DMS53 (cell line): ENCODE measurements around the gene SLC25A48.

Experiments
- DNase-seq: peaks from one replicate; lab custom pipeline; 2025; lab: John Stamatoyannopoulos, UW

The SLC25A48 gene

GRCh38 chr5:135921388-135921787 is 86.9 kb downstream of the SLC25A48 start:
- DNase-seq: no peak

DNA sequence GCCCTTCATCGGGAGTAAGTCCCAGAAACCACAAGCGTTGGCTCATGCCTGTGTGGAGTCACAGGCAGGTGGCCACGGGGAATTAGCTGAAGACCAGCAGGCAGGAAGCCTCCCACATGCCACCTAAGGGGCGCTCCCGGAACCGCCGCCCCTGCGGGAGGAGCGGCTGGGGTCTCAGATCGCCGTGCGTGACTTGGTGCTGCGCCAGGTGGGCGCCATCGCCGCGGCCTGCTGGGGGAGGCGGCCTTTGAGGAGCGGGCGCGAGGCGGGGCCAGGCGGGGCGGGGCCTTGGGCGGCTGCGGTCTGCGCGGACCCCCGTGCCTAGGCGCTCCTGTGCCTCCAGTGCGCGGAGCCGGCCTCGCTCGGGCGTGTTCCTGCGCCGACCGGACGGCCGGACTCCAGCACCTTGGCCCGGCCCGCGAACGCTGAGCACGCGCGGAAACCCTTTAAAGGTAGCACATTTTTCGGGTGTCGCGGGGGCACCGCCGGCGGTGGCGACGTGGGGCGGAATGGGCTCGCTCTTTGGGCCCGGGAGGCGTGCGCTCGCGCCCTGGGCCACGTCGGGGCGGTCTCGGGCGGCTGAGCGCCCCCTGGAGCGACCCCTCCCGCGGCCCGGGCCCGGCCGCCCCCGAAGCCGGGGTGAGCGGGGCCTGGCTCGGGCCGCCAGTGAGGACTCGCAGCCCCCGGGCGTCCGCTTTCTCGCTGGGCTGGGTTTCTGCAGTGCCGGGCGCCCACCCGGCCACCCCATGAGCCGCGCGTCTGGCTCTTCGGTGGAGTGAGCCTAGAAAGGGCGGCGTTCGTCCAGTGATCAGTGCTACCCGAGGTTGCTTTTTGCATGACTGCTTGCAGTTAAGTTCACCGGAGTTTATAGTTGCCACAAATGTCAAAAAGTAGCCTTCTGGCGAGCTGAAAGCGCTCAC is 95.8 kb downstream of the SLC25A48 start:
- DNase-seq: peak; percentile 74

GRCh38 chr5:135930949-135931295 is 96.5 kb downstream of the SLC25A48 start:
- DNase-seq: no peak

GRCh38 chr5:135934939-135935338 is 100.5 kb downstream of the SLC25A48 start:
- no peak for DNase-seq

- DNase-seq: no peak
These were observed 102.9 kb downstream of the SLC25A48 start for GRCh38 chr5:135937245-135937911.
